NCI-H2081 treated with DMSO at 0.1 percent for 48 hours (cell line): ENCODE measurements around the gene LMLN.
"Not testable (repeated sequence)": the region's sequence is repeated elsewhere in the genome, so short reads cannot be mapped to it uniquely, and the experiment has no call there.

Experiments used
- DNase-seq: peaks from one replicate; lab custom pipeline; 2025; lab: John Stamatoyannopoulos, UW

LMLN gene

GRCh38 chr3:198026620-198027019 lies 66.6 kb downstream of the LMLN start:
- no peak for DNase-seq

DNA sequence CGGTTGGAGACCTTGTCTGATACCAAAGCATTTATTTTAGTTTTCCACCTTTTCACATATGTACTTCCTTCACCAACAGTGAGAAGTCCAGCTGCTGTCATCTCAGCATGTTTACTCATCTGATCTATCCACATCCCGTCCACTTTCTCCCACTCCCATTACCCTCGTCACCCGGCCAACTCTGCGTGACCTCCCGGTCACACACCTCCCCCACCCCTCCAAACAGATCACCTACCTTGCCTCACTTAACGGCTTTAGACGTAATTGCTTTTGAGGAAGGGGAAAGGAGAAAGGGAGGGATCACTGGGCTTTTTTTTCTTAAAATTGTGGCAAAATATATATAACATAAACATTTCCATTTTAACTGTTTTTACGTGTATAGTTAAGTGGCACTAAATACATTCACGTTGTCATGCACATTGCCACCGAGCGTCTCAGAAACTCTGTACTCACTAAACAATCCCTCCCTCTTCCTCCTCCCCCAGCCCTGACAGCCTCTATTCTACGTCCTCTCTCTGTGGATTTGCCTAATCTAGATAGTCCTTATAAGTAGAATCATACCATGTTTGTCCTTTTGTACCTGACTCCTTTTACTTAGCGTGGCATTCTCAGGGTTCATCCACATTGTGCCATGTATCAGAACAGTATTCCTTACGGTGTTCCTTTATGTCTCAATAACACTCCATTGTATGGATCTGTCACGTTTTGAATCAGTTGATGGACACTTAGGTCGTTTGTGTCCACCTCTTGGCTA lies 67.2 kb downstream of the LMLN start:
- no peak for DNase-seq

- no peak for DNase-seq
Observed at GRCh38 chr3:198027799-198028390, 67.9 kb downstream of the LMLN start.

GRCh38 chr3:198028718-198029117 lies 68.7 kb downstream of the LMLN start:
- no peak for DNase-seq

- no peak for DNase-seq
Observed at GRCh38 chr3:198030125-198030524, 70.1 kb downstream of the LMLN start.

- no peak for DNase-seq
Observed at GRCh38 chr3:198030726-198031125, 70.7 kb downstream of the LMLN start.

GRCh38 chr3:198032039-198032936 lies 72.3 kb downstream of the LMLN start:
- DNase-seq: no peak

DNA sequence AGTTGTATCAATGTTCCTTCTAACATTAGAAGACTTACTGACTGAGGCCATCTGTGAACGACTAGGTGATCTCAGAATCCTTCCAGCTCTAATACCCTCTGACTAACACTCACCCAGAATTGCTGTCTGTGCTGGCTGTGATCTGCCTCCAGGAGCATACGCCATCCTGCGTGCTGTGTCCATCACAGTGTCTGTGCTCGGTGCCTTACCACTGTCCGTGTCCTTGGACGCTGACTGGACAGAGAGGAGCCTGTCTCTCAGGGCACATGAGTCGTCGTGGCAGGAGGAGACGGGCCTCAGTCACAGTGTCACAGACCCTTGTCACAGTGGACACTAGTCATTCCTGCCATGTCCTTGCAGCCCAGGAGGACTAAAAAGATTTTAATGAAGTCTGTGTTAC lies 83.1 kb downstream of the LMLN start:
- no peak for DNase-seq

- DNase-seq: no peak
Observed at GRCh38 chr3:198046120-198046857, 86.3 kb downstream of the LMLN start.

- no peak for DNase-seq
Observed at GRCh38 chr3:198048445-198048844, 88.4 kb downstream of the LMLN start.

DNA sequence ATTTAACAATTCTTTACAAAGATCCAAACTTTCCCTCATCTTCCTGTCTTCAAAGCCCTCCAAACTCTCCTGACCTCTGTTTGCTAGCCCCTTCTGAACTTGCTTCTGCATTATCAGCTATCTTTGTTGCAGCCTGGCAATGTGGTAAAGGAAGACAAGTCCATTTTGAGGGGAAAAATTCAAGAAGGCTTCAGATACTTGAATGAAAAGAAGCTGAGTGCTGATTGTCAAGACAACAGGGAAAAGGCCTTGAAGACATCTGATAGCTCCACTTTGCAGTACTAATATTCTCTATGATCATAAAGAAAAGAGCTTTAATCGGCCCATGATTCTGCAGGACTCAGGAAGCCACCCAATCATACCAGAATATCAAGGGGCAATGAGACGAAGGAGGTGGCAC lies 91.8 kb downstream of the LMLN start:
- no peak for DNase-seq

DNA sequence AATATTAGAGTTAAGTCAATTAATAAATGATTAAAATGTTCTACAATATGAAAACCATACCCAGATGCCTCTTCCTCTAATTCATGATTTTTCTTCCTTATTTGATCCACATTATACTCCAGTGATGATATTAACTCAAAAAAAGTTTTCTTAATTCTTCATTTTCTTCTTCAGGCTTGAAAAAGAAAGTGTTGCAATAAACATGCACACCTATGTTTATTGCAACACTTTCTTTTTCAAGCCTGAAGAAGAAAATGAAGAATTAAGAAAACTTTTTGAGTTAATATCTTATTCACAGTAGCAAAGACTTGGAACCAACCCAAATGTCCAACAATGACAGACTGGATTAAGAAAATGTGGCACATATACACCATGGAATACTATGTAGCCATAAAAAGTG lies 93.4 kb downstream of the LMLN start:
- not testable (repeated sequence) for DNase-seq

DNA sequence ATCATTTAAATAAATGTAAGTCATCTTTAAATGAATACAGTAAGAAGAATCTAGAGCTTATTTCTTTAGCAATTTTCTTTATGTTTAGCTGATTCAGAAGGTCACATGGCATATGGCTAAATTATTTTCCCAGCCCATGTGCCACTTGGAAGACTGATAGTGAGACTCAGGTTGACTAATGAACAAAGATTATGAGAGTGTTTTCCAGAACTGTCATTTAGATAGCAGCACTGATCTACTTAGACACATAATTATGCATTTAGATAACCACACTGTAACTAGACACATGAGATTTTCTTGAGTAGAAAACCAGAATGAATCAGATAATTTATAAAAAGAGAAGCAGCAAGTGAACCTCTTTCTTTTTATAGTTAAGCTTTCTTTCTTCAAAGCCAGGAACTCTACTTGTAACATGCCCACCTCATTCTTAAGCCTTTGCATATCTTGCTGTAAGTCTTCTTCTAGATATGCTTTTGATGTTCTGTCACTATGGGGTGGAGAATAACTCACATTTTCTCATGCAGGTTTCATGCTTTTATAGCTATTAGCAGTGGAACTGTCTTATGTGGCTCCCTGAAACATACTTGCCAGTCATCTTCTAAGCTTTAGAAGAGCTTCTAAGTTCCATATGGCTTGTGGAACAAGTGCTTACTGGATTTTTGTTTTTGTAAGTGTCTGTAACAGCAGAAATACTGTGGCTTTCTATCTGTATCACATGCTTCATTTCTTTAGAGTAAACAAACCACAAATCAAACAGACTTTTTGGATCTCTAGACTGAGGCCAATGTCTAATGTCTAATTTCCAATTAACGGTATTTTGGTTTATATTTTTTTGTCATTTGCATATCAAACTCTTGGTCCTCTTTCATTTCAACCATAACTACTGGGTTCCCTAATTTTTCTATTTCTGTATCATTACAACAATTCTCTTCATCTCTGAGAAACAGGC lies 101.4 kb downstream of the LMLN start:
- DNase-seq: no peak

DNA sequence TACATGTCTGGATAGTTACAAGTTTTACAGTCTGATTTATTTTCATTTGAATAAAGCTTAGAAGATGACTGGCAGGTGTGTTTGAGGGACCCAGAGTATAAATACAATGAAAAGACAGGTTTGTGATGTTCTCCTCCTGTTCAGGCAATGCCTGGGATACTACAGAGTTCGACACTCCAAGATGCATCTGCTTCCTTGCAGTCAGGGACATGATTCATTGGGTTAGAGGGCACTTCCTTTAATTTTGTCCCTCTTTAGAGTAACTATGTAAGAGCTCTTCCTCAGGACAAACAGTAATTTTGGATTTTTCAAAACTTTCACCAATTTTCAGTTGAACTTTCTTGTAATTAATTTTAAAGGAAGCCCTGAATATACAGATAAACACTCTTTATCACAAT lies 102.0 kb downstream of the LMLN start:
- no peak for DNase-seq

DNA sequence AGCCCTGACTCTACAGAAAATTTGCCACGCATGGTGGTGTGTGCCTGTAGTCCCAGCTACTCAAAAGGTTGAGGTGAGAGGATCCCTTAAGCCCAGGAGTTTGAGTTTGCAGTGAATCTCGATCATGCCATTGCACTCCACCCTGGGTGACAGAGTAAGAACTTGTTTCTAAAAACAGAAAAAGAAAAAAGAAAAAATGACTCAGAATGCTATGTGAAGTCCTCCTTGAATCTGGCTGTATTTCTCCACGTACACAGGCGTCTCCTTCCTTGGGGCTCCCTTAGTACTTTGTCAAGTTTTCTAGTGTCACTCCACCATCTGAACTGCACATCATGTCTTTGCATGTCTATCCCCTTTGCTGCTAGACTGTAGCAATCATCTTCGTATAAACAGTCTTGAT lies 104.4 kb downstream of the LMLN start:
- DNase-seq: no peak

GRCh38 chr3:198065897-198066296 lies 105.9 kb downstream of the LMLN start:
- DNase-seq: no peak

GRCh38 chr3:198067416-198067815 lies 107.4 kb downstream of the LMLN start:
- DNase-seq: no peak

- DNase-seq: no peak
Observed at GRCh38 chr3:198070871-198071270, 110.9 kb downstream of the LMLN start.

DNA sequence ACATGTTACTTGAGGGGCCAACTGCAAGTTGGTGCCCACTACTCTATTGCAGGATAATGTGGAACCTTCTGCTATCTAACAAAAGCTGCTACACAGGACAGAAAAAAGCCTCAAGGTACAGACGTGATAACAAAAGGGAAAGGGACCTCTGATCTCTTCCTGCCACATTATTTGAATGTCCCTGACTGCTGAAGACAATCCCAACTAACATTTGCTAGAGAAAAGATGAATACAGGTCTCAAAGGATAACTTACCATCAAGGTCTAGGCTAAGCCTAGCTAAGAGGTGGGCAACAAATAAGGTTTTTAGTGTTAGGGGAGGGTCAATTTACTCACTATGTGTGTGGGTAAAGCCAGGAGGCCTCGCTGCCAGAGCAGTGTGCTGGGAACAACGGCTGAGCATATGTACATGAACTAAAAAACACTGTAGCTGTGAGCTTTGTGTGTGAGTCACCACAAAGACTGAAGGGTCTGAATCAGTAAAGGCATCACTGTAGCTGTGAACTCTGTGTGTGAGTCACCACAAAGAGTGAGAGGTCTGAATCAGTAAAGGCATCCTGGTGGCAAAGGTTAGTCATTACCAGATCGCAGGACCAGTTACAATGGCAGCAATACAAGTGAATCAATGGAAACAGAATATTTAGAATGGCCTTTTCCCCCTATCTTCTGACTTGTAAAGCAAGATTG lies 111.7 kb downstream of the LMLN start:
- no peak for DNase-seq

GRCh38 chr3:198076722-198077308 lies 116.8 kb downstream of the LMLN start:
- DNase-seq: no peak
